HG03196 (cell line): Measurements from ENCODE around the gene FBLN5.

Experiments used
- ATAC-seq: cut with Tn5 transposase; IDR thresholded peaks from one replicate; pipeline ENCODE4 v1.9.1; 2021; ENCODE audit not compliant: unreplicated experiment

FBLN5 gene

DNA sequence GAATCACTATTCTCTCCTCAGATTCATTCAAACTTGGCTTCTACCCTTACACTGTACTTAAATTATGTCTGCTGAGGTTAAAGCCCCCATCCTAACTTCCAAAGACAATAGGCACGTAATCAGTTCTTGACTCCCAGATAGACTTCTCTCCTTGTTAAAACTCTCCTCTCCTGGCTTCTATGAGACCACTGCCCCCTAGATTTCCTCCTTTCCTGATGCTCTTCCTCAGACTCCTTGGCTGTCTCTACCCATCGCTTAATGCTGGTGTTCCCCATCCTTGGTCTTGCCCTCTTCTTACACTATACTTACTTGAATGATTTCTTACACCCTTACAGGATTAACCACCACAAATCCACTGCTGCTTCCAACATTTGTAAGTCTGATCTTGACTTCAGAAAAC lies 112.9 kb downstream of the FBLN5 start:
- ATAC-seq: no peak

DNA sequence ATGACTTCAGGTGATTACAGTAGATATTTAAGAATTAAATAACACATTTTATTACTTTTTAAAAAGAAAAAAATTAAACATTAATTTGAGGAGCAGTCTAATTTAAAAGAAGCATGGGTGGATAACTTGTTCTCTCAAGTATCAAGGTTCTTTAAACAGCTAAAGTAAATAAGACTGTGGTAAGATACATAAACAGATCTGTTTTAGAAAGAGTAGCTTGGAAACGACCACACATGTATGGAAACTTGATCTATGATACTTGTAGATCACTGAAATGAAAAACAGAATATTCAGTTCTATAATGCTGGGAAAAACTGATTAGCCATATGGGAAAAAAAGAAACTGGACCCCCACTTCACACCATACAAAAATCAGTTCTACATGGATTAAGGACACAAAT lies 116.2 kb downstream of the FBLN5 start:
- no peak for ATAC-seq

- peak; percentile 58 for ATAC-seq
Observed at GRCh38 chr14:91830777-91831176, 116.7 kb downstream of the FBLN5 start.

DNA sequence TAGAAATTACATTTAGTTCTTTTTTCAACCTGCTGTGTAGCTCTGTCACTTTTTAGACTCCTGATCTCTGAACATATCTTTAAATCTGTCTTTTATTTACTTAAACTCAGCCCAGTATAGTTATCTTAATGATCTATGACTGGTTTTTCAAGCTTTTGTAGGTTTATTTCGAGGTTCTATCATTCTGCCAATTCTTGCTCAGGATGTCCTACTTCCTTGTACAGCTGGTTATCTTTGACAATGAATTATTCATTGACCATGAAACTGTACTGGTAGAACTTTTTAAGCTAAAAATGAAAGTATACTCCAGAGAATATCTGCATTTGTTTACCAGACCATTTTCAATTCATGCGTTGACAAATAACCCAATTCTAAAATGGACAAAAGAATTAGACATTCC lies 118.0 kb downstream of the FBLN5 start:
- no peak for ATAC-seq

DNA sequence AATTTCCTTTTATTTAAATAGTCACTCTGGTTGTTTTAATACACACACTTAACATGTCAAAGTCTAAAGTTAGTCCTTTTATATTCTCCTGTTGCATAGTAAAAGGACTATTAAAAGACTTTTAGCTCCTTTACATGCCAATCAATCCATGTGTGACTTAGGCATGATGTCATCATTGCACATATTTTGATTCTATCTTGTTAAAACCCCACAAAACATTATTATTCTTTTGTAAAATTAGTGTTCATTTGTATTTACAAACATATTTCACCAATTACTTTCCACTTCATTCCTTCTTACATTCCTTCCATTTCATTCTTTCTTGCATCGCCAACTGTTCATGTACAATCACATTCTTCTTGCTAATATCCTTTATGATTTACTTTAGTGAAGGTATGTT lies 119.7 kb downstream of the FBLN5 start:
- no peak for ATAC-seq
